GM12801 (cell line): ENCODE results near the gene POFUT2.

Experiments used
- TF ChIP-seq, protein P1 (sequence below): IDR thresholded peaks from one replicate; pipeline ENCODE4 v1.5.1; 2011; ENCODE audit warnings: control low read depth; ENCODE audit not compliant: insufficient read length; ENCODE audit errors: extremely low read depth

The POFUT2 gene

GRCh38 chr21:45256021-45256911 is 31.4 kb downstream of the POFUT2 start:
- TF ChIP-seq, protein P1, sequence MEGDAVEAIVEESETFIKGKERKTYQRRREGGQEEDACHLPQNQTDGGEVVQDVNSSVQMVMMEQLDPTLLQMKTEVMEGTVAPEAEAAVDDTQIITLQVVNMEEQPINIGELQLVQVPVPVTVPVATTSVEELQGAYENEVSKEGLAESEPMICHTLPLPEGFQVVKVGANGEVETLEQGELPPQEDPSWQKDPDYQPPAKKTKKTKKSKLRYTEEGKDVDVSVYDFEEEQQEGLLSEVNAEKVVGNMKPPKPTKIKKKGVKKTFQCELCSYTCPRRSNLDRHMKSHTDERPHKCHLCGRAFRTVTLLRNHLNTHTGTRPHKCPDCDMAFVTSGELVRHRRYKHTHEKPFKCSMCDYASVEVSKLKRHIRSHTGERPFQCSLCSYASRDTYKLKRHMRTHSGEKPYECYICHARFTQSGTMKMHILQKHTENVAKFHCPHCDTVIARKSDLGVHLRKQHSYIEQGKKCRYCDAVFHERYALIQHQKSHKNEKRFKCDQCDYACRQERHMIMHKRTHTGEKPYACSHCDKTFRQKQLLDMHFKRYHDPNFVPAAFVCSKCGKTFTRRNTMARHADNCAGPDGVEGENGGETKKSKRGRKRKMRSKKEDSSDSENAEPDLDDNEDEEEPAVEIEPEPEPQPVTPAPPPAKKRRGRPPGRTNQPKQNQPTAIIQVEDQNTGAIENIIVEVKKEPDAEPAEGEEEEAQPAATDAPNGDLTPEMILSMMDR = no peak

DNA sequence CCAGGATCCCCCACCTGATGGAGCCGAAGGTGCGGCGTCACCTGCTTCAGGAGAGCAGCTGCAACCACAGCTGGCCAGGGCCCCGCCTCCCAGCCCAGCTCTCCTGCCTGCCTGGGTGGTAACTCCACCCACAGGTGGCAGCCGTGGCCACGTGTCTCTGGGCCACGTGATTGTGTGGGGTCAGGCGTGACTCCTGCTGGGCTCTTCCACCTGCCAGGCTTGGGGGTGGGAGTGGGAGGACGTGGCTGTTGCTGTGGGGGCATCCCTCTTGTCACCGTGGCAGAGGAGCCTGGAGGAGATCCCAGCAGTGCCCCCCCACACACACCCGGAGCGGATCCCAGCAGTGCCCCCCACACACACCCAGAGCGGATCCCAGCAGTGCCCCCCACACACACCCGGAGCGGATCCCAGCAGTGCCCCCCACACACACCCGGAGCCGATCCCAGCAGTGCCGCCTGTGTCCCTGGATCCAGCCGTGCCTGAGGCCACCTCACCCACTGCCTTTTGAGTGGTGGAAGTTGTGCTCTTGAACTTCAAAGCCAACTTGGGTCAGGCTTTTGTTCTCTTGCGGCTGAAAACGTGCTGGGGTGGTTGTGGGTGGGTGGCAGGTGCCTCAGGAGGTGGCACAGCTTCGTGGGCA is 32.2 kb downstream of the POFUT2 start:
- TF ChIP-seq, protein P1 = no peak

DNA sequence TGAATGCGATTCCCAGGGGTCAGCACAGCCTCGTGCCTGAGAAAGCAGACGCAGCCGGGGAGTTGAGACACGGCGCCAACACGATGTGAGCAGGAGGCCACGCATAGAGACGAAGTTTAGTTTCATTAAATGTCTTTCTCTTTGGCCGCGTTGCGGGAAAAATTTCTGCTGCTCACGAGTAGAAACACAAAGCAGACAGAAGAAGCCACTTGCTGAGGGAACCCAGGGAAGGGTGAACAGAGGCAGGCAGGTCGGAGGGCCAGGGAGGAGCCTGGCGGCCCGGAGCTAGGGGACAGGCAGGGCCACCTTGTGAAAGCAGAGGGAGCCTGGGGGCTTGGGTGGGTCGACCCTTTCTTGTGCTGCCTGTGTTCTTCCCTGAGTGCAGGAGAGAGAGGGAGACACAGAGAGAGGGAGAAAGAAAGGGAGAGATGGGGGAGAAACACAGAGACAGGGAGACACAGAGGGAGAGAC is 33.2 kb downstream of the POFUT2 start:
- TF ChIP-seq, protein P1 = no peak

DNA sequence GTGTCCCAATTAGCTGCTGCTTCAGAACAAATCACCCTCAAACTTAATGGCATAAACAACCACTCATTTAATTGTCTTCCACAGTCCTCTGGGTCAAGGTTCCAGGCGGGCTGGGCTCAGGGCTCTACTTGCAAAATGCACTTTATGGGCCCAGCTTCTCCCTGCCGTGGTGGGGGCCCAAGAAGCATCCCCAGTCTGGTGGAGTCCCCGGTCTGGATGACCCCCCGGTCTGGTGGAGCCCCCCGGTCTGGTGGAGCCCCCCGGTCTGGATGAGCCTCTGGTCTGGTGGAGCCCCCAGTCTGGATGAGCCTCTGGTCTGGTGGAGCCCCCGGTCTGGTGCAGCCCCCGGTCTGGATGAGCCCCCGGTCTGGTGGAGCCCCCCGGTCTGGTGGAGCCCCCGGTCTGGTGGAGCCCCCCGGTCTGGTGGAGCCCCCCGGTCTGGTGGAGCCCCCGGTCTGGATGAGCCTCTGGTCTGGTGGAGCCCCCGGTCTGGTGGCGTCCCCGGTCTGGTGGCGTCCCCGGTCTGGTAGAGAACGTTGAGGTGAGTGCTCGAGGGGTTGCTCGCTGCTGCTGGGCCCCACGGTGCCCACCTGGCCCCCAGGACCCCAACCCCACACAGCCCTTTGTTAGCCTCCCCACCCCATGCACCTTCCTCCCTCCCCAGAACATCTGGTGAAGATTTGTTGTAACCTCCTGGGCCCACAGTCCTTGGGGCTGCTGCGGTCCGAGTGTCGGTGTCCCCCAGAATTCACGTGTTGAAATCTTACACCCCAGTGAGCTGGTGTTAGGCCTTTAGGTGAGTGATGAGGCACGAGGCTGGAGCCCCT is 33.8 kb downstream of the POFUT2 start:
- TF ChIP-seq, protein P1 = no peak

- TF ChIP-seq, protein P1 = no peak
Measured at GRCh38 chr21:45253180-45253579, 34.5 kb downstream of the POFUT2 start.

DNA sequence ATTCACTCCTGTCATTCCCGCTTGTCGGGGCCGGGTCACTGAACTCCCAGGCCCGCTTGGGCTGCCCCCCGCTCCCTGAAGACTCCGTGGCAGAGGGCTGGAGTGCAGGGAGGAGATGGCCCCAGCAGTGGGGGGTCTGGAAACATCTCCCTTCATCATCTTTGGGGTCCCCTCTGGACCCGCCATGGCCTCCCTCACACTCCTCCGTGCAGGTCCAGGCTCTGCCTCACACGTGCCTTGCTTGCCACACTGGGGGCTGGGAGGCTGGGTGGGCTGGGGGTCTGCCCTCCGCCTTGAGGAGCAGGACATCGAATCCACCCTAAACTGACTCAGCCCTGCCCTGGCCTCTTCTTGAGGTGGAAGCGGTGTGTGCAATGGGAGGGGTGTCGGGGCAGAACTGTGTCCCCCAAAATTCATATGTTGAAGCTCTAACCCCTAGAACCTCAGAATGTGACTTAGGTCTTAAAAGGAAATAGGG is 35.2 kb downstream of the POFUT2 start:
- TF ChIP-seq, protein P1 = no peak
